Islet of Langerhans (tissue), 1 donor: ENCODE measurements around the gene ARHGAP24.

Experiments used
- FAIRE-seq: peaks from one replicate; lab custom pipeline; 2011; peaks lifted over from hg19 to GRCh38; lab: Jason Lieb, UNC

ARHGAP24 gene

GRCh38 chr4:85474818-85475630 is at the start of gene ARHGAP24:
ARHGAP24 (plus strand) TSS chr4:85475150.
- FAIRE-seq: no peak

- no peak for FAIRE-seq
Measured at GRCh38 chr4:85426366-85426765, 48.6 kb upstream of the ARHGAP24 start.

GRCh38 chr4:85427123-85427522 is 47.8 kb upstream of the ARHGAP24 start:
- no peak for FAIRE-seq

GRCh38 chr4:85430226-85430625 is 44.7 kb upstream of the ARHGAP24 start:
- no peak for FAIRE-seq

GRCh38 chr4:85430697-85431096 is 44.3 kb upstream of the ARHGAP24 start:
- FAIRE-seq: no peak

- FAIRE-seq: no peak
Measured at GRCh38 chr4:85431156-85431555, 43.8 kb upstream of the ARHGAP24 start.

GRCh38 chr4:85431881-85432485 is 43.0 kb upstream of the ARHGAP24 start:
- no peak for FAIRE-seq

- FAIRE-seq: no peak
Measured at GRCh38 chr4:85445050-85445639, 29.8 kb upstream of the ARHGAP24 start.

- FAIRE-seq: no peak
Measured at GRCh38 chr4:85446141-85446861, 28.6 kb upstream of the ARHGAP24 start.

- no peak for FAIRE-seq
Measured at GRCh38 chr4:85448906-85449890, 25.8 kb upstream of the ARHGAP24 start.

- FAIRE-seq: no peak
Measured at GRCh38 chr4:85452058-85452731, 22.8 kb upstream of the ARHGAP24 start.

GRCh38 chr4:85455942-85456341 is 19.0 kb upstream of the ARHGAP24 start:
- no peak for FAIRE-seq

GRCh38 chr4:85457752-85458467 is 17.0 kb upstream of the ARHGAP24 start:
- FAIRE-seq: no peak

GRCh38 chr4:85459736-85460135 is 15.2 kb upstream of the ARHGAP24 start:
- no peak for FAIRE-seq

GRCh38 chr4:85474356-85474755 is 594 bp upstream of the ARHGAP24 start:
- no peak for FAIRE-seq

GRCh38 chr4:85475631-85476233 is 782 bp downstream of the ARHGAP24 start:
- no peak for FAIRE-seq

GRCh38 chr4:85476381-85476780 is 1.4 kb downstream of the ARHGAP24 start:
- FAIRE-seq: peak; percentile 5

GRCh38 chr4:85477534-85477933 is 2.6 kb downstream of the ARHGAP24 start:
- no peak for FAIRE-seq

- no peak for FAIRE-seq
Measured at GRCh38 chr4:85478576-85478975, 3.6 kb downstream of the ARHGAP24 start.
